Stimulated activated CD8-positive, alpha-beta memory T cell treated with anti-CD3 and anti-CD28 coated beads, Interleukin-7, amount 100 ng/mL, for 4 hours (primary cell): ENCODE data around the gene COX6B2.
"Not testable (repeated sequence)": the region's sequence is repeated elsewhere in the genome, so short reads cannot be mapped to it uniquely, and the experiment has no call there.

Experiments used
- DNase-seq, 2 donors: peaks; one replicate each; pipeline ENCODE4 v3.0.0-alpha.2; 2020; ENCODE audit warnings: low read depth in 2 of 2

COX6B2 gene

GRCh38 chr19:55341595-55342531 lies 12.7 kb downstream of the COX6B2 start:
- DNase-seq = no peak

- DNase-seq = peak; percentile 17 to 30
Measured at GRCh38 chr19:55341171-55341588, 13.3 kb downstream of the COX6B2 start.

- DNase-seq = no peak
Measured at GRCh38 chr19:55340784-55341147, 13.8 kb downstream of the COX6B2 start.

- no peak for DNase-seq
Measured at GRCh38 chr19:55339889-55340783, 14.4 kb downstream of the COX6B2 start.

GRCh38 chr19:55339105-55339888 lies 15.2 kb downstream of the COX6B2 start, which contains the start of gene KMT5C:
Gene KMT5C (plus strand): TSS chr19:55339876. CDS start chr19:55341937, 2,061 bp downstream.
- peak; percentile 100 for DNase-seq

GRCh38 chr19:55336101-55336500 lies 18.4 kb downstream of the COX6B2 start:
- DNase-seq = no peak

- no peak for DNase-seq
Measured at GRCh38 chr19:55333870-55334269, 20.6 kb downstream of the COX6B2 start.

GRCh38 chr19:55329791-55330190 lies 24.7 kb downstream of the COX6B2 start:
- DNase-seq = not testable (repeated sequence)

GRCh38 chr19:55328774-55329318 lies 25.7 kb downstream of the COX6B2 start:
- DNase-seq = not testable (repeated sequence)

- no peak for DNase-seq
Measured at GRCh38 chr19:55325172-55325571, 29.3 kb downstream of the COX6B2 start, which contains the start of gene TMEM150B. Gene TMEM150B (minus strand): TSS chr19:55325341. CDS start chr19:55321036, 4,305 bp downstream.

GRCh38 chr19:55324662-55325061 lies 29.9 kb downstream of the COX6B2 start:
- DNase-seq = no peak

- DNase-seq = no peak
Measured at GRCh38 chr19:55322204-55322885, 32.2 kb downstream of the COX6B2 start.

- no peak for DNase-seq
Measured at GRCh38 chr19:55321466-55322137, 32.9 kb downstream of the COX6B2 start.

- no peak for DNase-seq
Measured at GRCh38 chr19:55320844-55321419, 33.6 kb downstream of the COX6B2 start.

- DNase-seq = no peak
Measured at GRCh38 chr19:55319785-55320184, 34.7 kb downstream of the COX6B2 start.

GRCh38 chr19:55316646-55317045 lies 37.9 kb downstream of the COX6B2 start:
- no peak for DNase-seq

- no peak for DNase-seq
Measured at GRCh38 chr19:55315956-55316525, 38.5 kb downstream of the COX6B2 start.

- no peak for DNase-seq
Measured at GRCh38 chr19:55314396-55314795, 40.1 kb downstream of the COX6B2 start.
